Neuronal stem cell (in vitro differentiated cells): Measurements from ENCODE around the gene CYLD.
A peak's percentile ranks its signal among the peaks of the same experiment; 100 is the strongest.

Experiments
- DNase-seq: peaks from one replicate; pipeline ENCODE4 v3.0.0-alpha.2; 2013; ENCODE audit warnings: low spot score
- H2AFZ ChIP-seq: one replicate; pipeline ENCODE4 v1.6.1; 2013; ENCODE audit warnings: mild to moderate bottlenecking, low read length, inconsistent platforms
- H2AK5ac ChIP-seq: 2 replicates; pipeline ENCODE4 v1.6.1; 2013; ENCODE audit warnings: low read depth, mild to moderate bottlenecking, inconsistent platforms, low read length, moderate library complexity, mixed read lengths
- H2BK120ac ChIP-seq: 2 replicates; pipeline ENCODE4 v1.6.1; 2013; ENCODE audit warnings: low read depth, mild to moderate bottlenecking, inconsistent platforms, low read length, moderate library complexity, mixed read lengths
- H2BK12ac ChIP-seq: one replicate; pipeline ENCODE4 v1.6.1; 2013; ENCODE audit warnings: low read length, inconsistent platforms
- H2BK15ac ChIP-seq: 2 replicates; pipeline ENCODE4 v1.6.1; 2013; ENCODE audit warnings: mild to moderate bottlenecking, low read length, inconsistent platforms, mixed read lengths
- H2BK5ac ChIP-seq: one replicate; pipeline ENCODE4 v1.6.1; 2013; ENCODE audit warnings: inconsistent platforms, mild to moderate bottlenecking, low read length, moderate library complexity
- H3K14ac ChIP-seq: one replicate; pipeline ENCODE4 v1.6.1; 2013; ENCODE audit warnings: low read length, inconsistent platforms
- H3K18ac ChIP-seq: 2 replicates; pipeline ENCODE4 v1.6.1; 2013; ENCODE audit warnings: low read length, inconsistent platforms
- H3K23ac ChIP-seq: 2 replicates; pipeline ENCODE4 v1.6.1; 2013; ENCODE audit warnings: low read depth, mild to moderate bottlenecking, mixed read lengths, low read length, inconsistent platforms; ENCODE audit not compliant: poor library complexity
- H3K27ac ChIP-seq: replicated peaks from 3 replicates; pipeline ENCODE4 v1.5.1; 2013; ENCODE audit warnings: low read length, inconsistent platforms
- H3K27me3 ChIP-seq, 3 experiments: 2 replicates each; pipeline ENCODE4 v1.6.1; 2013; ENCODE audit warnings: low read length in 3 of 3, mild to moderate bottlenecking in 2 of 3, inconsistent platforms in 1 of 3, low read depth in 1 of 3, mixed read lengths in 1 of 3, moderate library complexity in 1 of 3; ENCODE audit not compliant: control insufficient read depth in 3 of 3, insufficient read depth in 3 of 3
- H3K36me3 ChIP-seq, 2 donors: replicated peaks in 1 of 2; 2 replicates each; pipeline ENCODE4 v1.6.1; 2013; ENCODE audit warnings: low read length in 2 of 2; ENCODE audit not compliant: control insufficient read depth in 2 of 2, insufficient read depth in 2 of 2
- H3K4ac ChIP-seq: 2 replicates; pipeline ENCODE4 v1.6.1; 2013; ENCODE audit warnings: inconsistent platforms, mild to moderate bottlenecking, low read length, moderate library complexity
- H3K4me1 ChIP-seq, 2 donors: 1 replicate in 1 of 2; 2 replicates in 1 of 2; pipeline ENCODE4 v1.6.1; 2013; ENCODE audit warnings: low read length in 2 of 2, low read depth in 1 of 2; ENCODE audit not compliant: control insufficient read depth in 2 of 2, insufficient read depth in 1 of 2
- H3K4me2 ChIP-seq: one replicate; pipeline ENCODE4 v1.6.1; 2013; ENCODE audit warnings: mild to moderate bottlenecking, low read length, inconsistent platforms; ENCODE audit not compliant: insufficient read depth, poor library complexity, severe bottlenecking
- H3K4me3 ChIP-seq, 2 donors: 2 replicates each; pipeline ENCODE4 v1.5.1; 2013; ENCODE audit warnings: low read length in 2 of 2, mild to moderate bottlenecking in 2 of 2, inconsistent platforms in 1 of 2, moderate library complexity in 1 of 2
- H3K79me1 ChIP-seq: one replicate; pipeline ENCODE4 v1.6.1; 2013; ENCODE audit warnings: low read depth, mild to moderate bottlenecking, inconsistent platforms, low read length, moderate library complexity
- H3K9ac ChIP-seq: one replicate; pipeline ENCODE4 v1.6.1; 2013; ENCODE audit warnings: mild to moderate bottlenecking, low read depth, low read length, inconsistent platforms; ENCODE audit not compliant: poor library complexity
- H3K9me3 ChIP-seq, 2 donors: replicated peaks in 1 of 2; 2 replicates each; pipeline versions ENCODE3 to v1.6.1; 2013; ENCODE audit warnings: low read length in 2 of 2, mild to moderate bottlenecking in 2 of 2, inconsistent platforms in 1 of 2, low read depth in 1 of 2, mixed read lengths in 1 of 2, moderate library complexity in 1 of 2; ENCODE audit not compliant: control insufficient read depth in 2 of 2, insufficient read depth in 1 of 2
- H4K8ac ChIP-seq: one replicate; pipeline ENCODE4 v1.6.1; 2013; ENCODE audit warnings: low read depth, mild to moderate bottlenecking, inconsistent platforms, low read length, moderate library complexity
- H4K91ac ChIP-seq: one replicate; pipeline ENCODE4 v1.6.1; 2013; ENCODE audit warnings: low read length, low read depth, mild to moderate bottlenecking, inconsistent platforms; ENCODE audit not compliant: poor library complexity
- WGBS, 2 donors: extraction: QIAGEN DNeasy Blood & Tissue Kit; methylation state at CpG; one replicate each; pipeline ENCODE4 v1.1.7; 2013; ENCODE audit warnings: missing lambda C conversion rate in 2 of 2, mixed read lengths in 1 of 2; ENCODE audit not compliant: insufficient read length in 2 of 2, insufficient replicate concordance in 1 of 2; ENCODE audit errors: extremely low coverage in 2 of 2; 5-methylcytosine and 5-hydroxymethylcytosine counted together

CYLD gene

DNA sequence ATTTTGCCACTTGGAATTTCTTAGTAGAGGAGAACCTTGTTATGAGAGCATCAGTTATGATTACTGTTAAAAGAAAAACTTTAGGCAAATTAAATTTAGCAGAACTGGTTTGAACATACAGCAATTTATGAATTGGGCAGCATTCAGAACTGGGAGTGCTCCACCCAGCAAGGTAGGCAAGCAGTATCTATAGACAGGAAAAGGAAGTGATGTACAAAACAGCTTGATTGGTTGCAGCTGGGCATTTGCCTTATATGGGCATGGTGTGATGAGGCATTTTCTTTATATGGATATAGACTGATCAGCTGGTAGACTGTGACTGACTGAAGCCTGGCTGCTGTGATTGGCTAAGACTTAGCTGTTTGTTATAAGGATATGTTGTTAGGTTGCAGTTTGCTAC, 17.6 kb upstream of the CYLD start:
- Histone ChIP-seq H3K9me3 (peaks cover 0 to 7% of the 10 kb centered on the region in 2 donors), H2BK120ac (no peak overlapping the region), H3K27me3 (peaks cover 0 to 7% (median 0%) of the 10 kb centered on the region in 3 experiments), H3K36me3 (no peaks in the 10 kb centered on the region), H3K79me1 (no peaks in the 10 kb centered on the region), H3K14ac (no peak overlapping the region), H3K9ac (no peak overlapping the region), H3K27ac (no peak overlapping the region), H3K4me2 (no peak overlapping the region), H2BK5ac (no peak overlapping the region), H2AFZ (no peak overlapping the region), H3K4me1 (no peaks in the 10 kb centered on the region), H2BK12ac (no peak overlapping the region), H3K4me3 (no peak overlapping the region), H3K18ac (no peak overlapping the region), H4K8ac (no peak overlapping the region), H4K91ac (no peak overlapping the region), H3K23ac (no peak overlapping the region), H2BK15ac (no peak overlapping the region), H3K4ac (no peak overlapping the region), H2AK5ac (no peak overlapping the region)
- DNase-seq: no peak

GRCh38 chr16:50731130-50731988, 10.5 kb upstream of the CYLD start:
- Histone ChIP-seq H4K91ac (no peak overlapping the region), H3K4me1 (peaks cover 0 to 1% of the 10 kb centered on the region in 2 donors), H2BK120ac (no peak overlapping the region), H3K4ac (no peak overlapping the region), H3K27ac (no peak overlapping the region), H2AK5ac (no peak overlapping the region), H2AFZ (peak overlapping the region; percentile 48), H3K18ac (no peak overlapping the region), H3K79me1 (no peaks in the 10 kb centered on the region), H3K4me3 (no peak overlapping the region), H3K14ac (no peak overlapping the region), H3K9me3 (no peaks in the 10 kb centered on the region), H2BK12ac (no peak overlapping the region), H3K36me3 (no peaks in the 10 kb centered on the region), H2BK15ac (no peak overlapping the region), H3K23ac (no peak overlapping the region), H2BK5ac (no peak overlapping the region), H3K9ac (no peak overlapping the region), H3K4me2 (no peak overlapping the region), H4K8ac (no peak overlapping the region), H3K27me3 (peaks cover 0 to 14% (median 0%) of the 10 kb centered on the region in 3 experiments)
- WGBS, 2 donors: no CpG with 5 or more reads among the region's 6 CpGs
- no peak for DNase-seq

DNA sequence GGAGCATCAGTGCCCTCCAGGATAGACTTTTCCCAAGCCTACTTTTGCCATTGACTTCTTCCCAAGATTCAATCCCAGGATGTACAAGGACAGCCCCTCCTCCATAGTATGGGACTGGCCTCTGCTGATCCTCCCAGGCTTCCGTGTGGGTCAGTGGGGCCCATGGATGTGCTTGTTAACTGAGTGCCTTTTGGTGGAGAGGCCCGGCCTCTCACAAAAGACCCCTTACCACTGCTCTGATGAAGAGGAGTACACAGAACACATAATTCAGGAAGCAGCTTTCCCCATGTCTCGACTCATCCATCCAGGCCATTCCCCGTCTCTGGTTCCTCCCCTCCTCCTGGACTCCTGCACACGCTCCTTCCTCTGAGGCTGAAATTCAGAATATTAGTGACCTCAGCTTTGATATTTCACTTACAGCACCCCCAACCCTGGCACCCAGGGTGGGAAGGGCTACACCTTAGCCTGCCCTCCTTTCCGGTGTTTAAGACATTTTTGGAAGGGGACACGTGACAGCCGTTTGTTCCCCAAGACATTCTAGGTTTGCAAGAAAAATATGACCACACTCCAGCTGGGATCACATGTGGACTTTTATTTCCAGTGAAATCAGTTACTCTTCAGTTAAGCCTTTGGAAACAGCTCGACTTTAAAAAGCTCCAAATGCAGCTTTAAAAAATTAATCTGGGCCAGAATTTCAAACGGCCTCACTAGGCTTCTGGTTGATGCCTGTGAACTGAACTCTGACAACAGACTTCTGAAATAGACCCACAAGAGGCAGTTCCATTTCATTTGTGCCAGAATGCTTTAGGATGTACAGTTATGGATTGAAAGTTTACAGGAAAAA, 9.7 kb upstream of the CYLD start:
- no peak overlapping the region for H3K18ac ChIP-seq
- no peak overlapping the region for H3K9ac ChIP-seq
- no peak overlapping the region for H3K14ac ChIP-seq
- H3K4me1 ChIP-seq: peaks cover 0 to 1% of the 10 kb centered on the region in 2 donors
- H2AK5ac ChIP-seq: no peak overlapping the region
- H3K27ac ChIP-seq: no peak overlapping the region
- H3K23ac ChIP-seq: no peak overlapping the region
- H3K4me3 ChIP-seq: no peak overlapping the region
- H3K79me1 ChIP-seq: no peaks in the 10 kb centered on the region
- peak overlapping the region; percentile 48 for H2AFZ ChIP-seq
- H2BK5ac ChIP-seq: no peak overlapping the region
- H3K4ac ChIP-seq: no peak overlapping the region
- WGBS, 2 donors: no CpG with 5 or more reads among the region's 10 CpGs
- no peak overlapping the region for H2BK12ac ChIP-seq
- no peaks in the 10 kb centered on the region for H3K9me3 ChIP-seq
- no peak for DNase-seq
- H3K27me3 ChIP-seq: peaks cover 0 to 21% (median 0%) of the 10 kb centered on the region in 3 experiments
- H4K91ac ChIP-seq: no peak overlapping the region
- H3K4me2 ChIP-seq: no peak overlapping the region
- H3K36me3 ChIP-seq: no peaks in the 10 kb centered on the region
- no peak overlapping the region for H4K8ac ChIP-seq
- no peak overlapping the region for H2BK15ac ChIP-seq
- H2BK120ac ChIP-seq: no peak overlapping the region

DNA sequence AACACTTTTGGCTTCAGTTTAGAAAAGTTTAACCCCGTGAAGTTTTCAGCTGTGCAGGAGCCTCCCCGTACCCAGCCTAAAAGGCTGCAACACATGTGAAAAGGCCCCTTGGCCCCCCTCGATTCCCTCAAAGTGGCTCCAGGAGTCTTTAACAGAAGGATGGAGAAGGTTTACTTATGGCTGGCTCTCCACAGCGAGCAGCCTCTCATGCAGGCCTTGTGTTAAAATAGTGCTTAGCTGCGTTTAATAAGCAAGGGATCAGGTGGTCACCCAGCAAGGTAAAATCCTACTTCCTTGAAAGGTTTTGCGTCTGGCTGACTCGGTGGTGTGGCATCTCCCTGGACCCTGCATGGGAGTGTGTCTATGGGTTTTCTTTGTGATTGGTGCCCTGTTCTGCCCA, 8.4 kb upstream of the CYLD start:
- H3K4me2 ChIP-seq: no peak overlapping the region
- no CpG with 5 or more reads among the region's 7 CpGs for WGBS, 2 donors

More for the DNA sequence above, 8.4 kb upstream of the CYLD start:
- H3K18ac ChIP-seq: no peak overlapping the region
- no peak overlapping the region for H3K27ac ChIP-seq
- no peaks in the 10 kb centered on the region for H3K9me3 ChIP-seq
- no peak overlapping the region for H3K4me3 ChIP-seq
- no peaks in the 10 kb centered on the region for H3K79me1 ChIP-seq
- H2BK12ac ChIP-seq: no peak overlapping the region
- no peaks in the 10 kb centered on the region for H3K36me3 ChIP-seq
- no peak overlapping the region for H4K91ac ChIP-seq
- DNase-seq: no peak
- H3K4ac ChIP-seq: no peak overlapping the region
- H2BK15ac ChIP-seq: no peak overlapping the region
- no peak overlapping the region for H4K8ac ChIP-seq
- H2AFZ ChIP-seq: no peak overlapping the region
- peaks cover 0 to 28% (median 0%) of the 10 kb centered on the region in 3 experiments for H3K27me3 ChIP-seq
- H3K4me1 ChIP-seq: peaks cover 0 to 1% of the 10 kb centered on the region in 2 donors
- H2AK5ac ChIP-seq: no peak overlapping the region
- no peak overlapping the region for H2BK5ac ChIP-seq
- no peak overlapping the region for H3K9ac ChIP-seq
- H3K23ac ChIP-seq: no peak overlapping the region
- no peak overlapping the region for H3K14ac ChIP-seq
- no peak overlapping the region for H2BK120ac ChIP-seq
